Liver (tissue), 9 donors: ENCODE measurements around the gene HGFAC. TPM values are rescaled to one million over a fixed set of nuclear protein-coding genes. Genes with fewer than 3 reads are reported as not detected.

Source experiments
- DNase-seq: peaks from one replicate; pipeline ENCODE4 v3.0.0-alpha.2; 2017; ENCODE audit warnings: low spot score
- H3K27ac ChIP-seq, 2 donors: one replicate each; pipeline ENCODE4 v1.7.0; 2013; ENCODE audit warnings: inconsistent platforms in 2 of 2, low read length in 2 of 2, control low read depth in 1 of 2, low read depth in 1 of 2, mild to moderate bottlenecking in 1 of 2
- H3K27me3 ChIP-seq, 4 donors: one replicate each; pipeline versions ENCODE4 v1.6.1 to v1.7.0; 2013; ENCODE audit warnings: low read length in 3 of 4, inconsistent platforms in 1 of 4, mild to moderate bottlenecking in 1 of 4, moderate library complexity in 1 of 4; ENCODE audit not compliant: control insufficient read depth in 4 of 4, insufficient read depth in 4 of 4
- H3K36me3 ChIP-seq, 4 donors: one replicate each; pipeline versions ENCODE4 v1.6.1 to v1.7.0; 2013; ENCODE audit warnings: low read length in 3 of 4, mild to moderate bottlenecking in 3 of 4, low read depth in 1 of 4, moderate library complexity in 1 of 4; ENCODE audit not compliant: control insufficient read depth in 4 of 4, insufficient read depth in 3 of 4
- H3K4me1 ChIP-seq, 4 donors: one replicate each; pipeline versions ENCODE4 v1.6.1 to v1.7.0; 2013; ENCODE audit warnings: low read length in 3 of 4, mild to moderate bottlenecking in 3 of 4, moderate library complexity in 1 of 4; ENCODE audit not compliant: control insufficient read depth in 4 of 4, insufficient read depth in 4 of 4
- H3K4me3 ChIP-seq, 3 donors: one replicate each; pipeline versions ENCODE4 v1.6.1 to v1.7.0; 2013; ENCODE audit warnings: low read length in 3 of 3, control low read depth in 1 of 3, low read depth in 1 of 3, mild to moderate bottlenecking in 1 of 3
- H3K9ac ChIP-seq, 2 donors: one replicate each; pipeline ENCODE4 v1.7.0; 2013; ENCODE audit warnings: low read length in 2 of 2, mild to moderate bottlenecking in 2 of 2, moderate library complexity in 2 of 2, control low read depth in 1 of 2, low read depth in 1 of 2
- H3K9me3 ChIP-seq, 4 donors: one replicate each; pipeline versions ENCODE4 v1.6.1 to v1.7.0; 2013; ENCODE audit warnings: low read length in 3 of 4; ENCODE audit not compliant: control insufficient read depth in 4 of 4
- CTCF ChIP-seq: fragments of 150-350 bp; IDR thresholded peaks from 2 replicates; pipeline ENCODE4 v1.5.1; 2017; ENCODE audit warnings: improper control_type of control experiment, low read depth, low read length; ENCODE audit not compliant: missing input control
- EGR1 ChIP-seq, 2 donors: IDR thresholded peaks; 2 replicates each; pipeline ENCODE4 v1.6.1; 2016 to 2018; ENCODE audit warnings: antibody characterized with exemption in 2 of 2, low read depth in 2 of 2
- FOXA1 ChIP-seq: IDR thresholded peaks from 2 replicates; pipeline ENCODE4 v1.6.1; 2016; ENCODE audit warnings: antibody characterized with exemption
- FOXA2 ChIP-seq: IDR thresholded peaks from 2 replicates; pipeline ENCODE4 v1.6.1; 2016; ENCODE audit warnings: antibody characterized with exemption
- HNF4A ChIP-seq, 2 donors: conservative IDR thresholded peaks; 2 replicates each; pipeline ENCODE4 v1.6.1; 2016; ENCODE audit warnings: antibody characterized with exemption in 2 of 2, mild to moderate bottlenecking in 2 of 2
- HNF4G ChIP-seq: IDR thresholded peaks from 2 replicates; pipeline ENCODE4 v1.6.1; 2016; ENCODE audit warnings: antibody characterized with exemption
- JUND ChIP-seq, 2 donors: IDR thresholded peaks; 2 replicates each; pipeline ENCODE4 v1.6.1; 2016; ENCODE audit warnings: antibody characterized with exemption in 2 of 2
- MAX ChIP-seq: IDR thresholded peaks from 2 replicates; pipeline ENCODE4 v1.6.1; 2016; ENCODE audit warnings: antibody characterized with exemption
- NR2F2 ChIP-seq: IDR thresholded peaks from 2 replicates; pipeline ENCODE4 v1.6.1; 2016; ENCODE audit warnings: antibody characterized with exemption
- RXRA ChIP-seq, 2 donors: IDR thresholded peaks; 2 replicates each; pipeline ENCODE4 v1.6.1; 2017 to 2018; ENCODE audit warnings: antibody characterized with exemption in 2 of 2, mild to moderate bottlenecking in 1 of 2
- SP1 ChIP-seq: IDR thresholded peaks from 2 replicates; pipeline ENCODE4 v1.6.1; 2018; ENCODE audit warnings: antibody characterized with exemption, mild to moderate bottlenecking
- TAF1 ChIP-seq: conservative IDR thresholded peaks from 2 replicates; pipeline ENCODE4 v1.6.1; 2016; ENCODE audit warnings: antibody characterized with exemption, mild to moderate bottlenecking
- YY1 ChIP-seq: IDR thresholded peaks from 2 replicates; pipeline ENCODE4 v1.6.1; 2016; ENCODE audit warnings: antibody characterized with exemption, mild to moderate bottlenecking
- WGBS: extraction: QIAGEN DNeasy Blood & Tissue Kit; methylation state at CpG from one replicate; pipeline ENCODE4 v1.1.7; 2013; 5-methylcytosine and 5-hydroxymethylcytosine counted together
- polyA plus RNA-seq, 2 donors: library from polyadenylated mRNA; stranded (reverse) in 1 of 2; unstranded in 1 of 2; fragments of 200-250 nt in 1 of 2; fragments of >200 nt in 1 of 2; fragmentation: Nextera tagmentation in 1 of 2; extraction: Ambion mirVana in 1 of 2; gene quantifications; one replicate each; pipeline versions ENCODE4 v1.2.1 to v1.2.3, GENCODE V29; 2013 to 2015
- total RNA-seq, 2 donors: library from RNA; depleted of rRNA; stranded (reverse); fragments of >200 nt; gene quantifications; one replicate each; pipeline ENCODE4 v1.2.3, GENCODE V29; 2014
- TF ChIP-seq, protein P1 (sequence below): IDR thresholded peaks from 2 replicates; pipeline ENCODE4 v1.6.1; 2016; ENCODE audit warnings: antibody characterized with exemption
- donor health status: healthy.
- donor health status: healthy.
- donor health status: healthy.
- donor health status: healthy.
- donor health status: healthy.

The HGFAC gene
- total and polyA plus RNA-seq, 4 donors, result 23.3 to 133 (median 82.7) TPM

DNA sequence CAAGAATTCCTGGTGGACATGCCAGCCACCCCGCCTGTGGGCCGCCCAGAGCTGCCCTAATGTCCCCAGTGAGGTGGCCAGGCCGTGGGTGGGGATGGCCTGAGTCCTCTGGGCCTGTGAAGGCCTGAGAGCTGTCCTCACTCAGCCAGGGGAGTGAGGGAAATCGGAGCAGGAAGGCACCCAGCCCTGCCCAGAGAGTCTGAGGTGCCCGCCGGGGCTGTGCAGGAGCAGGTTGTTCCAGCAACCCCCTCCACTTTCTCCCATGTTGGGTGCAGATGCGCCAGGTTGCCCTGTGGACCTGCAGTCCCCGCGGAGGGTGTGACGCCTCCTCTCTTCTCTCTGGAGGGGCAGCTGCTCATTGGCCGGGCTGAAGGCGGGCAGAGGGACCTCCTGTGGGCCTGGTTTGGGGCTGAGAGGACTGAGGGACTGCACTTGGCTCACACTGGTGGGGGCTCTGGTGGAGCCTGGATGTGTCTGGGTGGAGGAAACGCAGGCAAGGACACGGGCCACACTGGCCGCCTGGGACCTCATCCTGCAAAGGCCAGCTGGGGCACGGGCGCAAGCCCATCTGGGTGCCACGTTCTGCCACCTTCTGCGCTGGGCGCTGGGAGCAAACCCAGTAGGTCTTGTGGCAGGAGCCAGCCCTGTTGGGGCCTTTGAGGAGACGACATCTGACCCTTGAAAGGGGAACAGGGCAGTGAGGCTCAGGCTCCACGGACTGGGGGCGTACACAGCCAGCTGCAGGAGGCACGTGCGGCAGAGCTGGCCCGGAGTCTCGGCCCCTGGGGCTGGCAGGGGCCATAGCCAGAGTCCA lies 35.4 kb downstream of the HGFAC start:
- Histone ChIP-seq H3K9ac (no peak overlapping the region), H3K27me3 (no peaks in the 10 kb centered on the region), H3K9me3 (no peaks in the 10 kb centered on the region), H3K4me1 (peaks cover 0 to 8% (median 2%) of the 10 kb centered on the region in 4 donors), H3K36me3 (no peaks in the 10 kb centered on the region), H3K4me3 (no peak overlapping the region), H3K27ac (no peak overlapping the region)
- no peak for DNase-seq
- WGBS, result 90% methylated on average over 27 of the region's 27 CpGs
- TF ChIP-seq RXRA (IDR thresholded peaks at IDR 0.05) (no peak), HNF4G (no peak), HNF4A (conservative IDR thresholded peaks at IDR 0.05) (no peak), FOXA1 (no peak), JUND (IDR thresholded peaks at IDR 0.05) (no peak), MAX (no peak), SP1 (no peak), CTCF (no peak), FOXA2 (no peak), YY1 (no peak), TAF1 (no peak)
- TF ChIP-seq, protein P1, sequence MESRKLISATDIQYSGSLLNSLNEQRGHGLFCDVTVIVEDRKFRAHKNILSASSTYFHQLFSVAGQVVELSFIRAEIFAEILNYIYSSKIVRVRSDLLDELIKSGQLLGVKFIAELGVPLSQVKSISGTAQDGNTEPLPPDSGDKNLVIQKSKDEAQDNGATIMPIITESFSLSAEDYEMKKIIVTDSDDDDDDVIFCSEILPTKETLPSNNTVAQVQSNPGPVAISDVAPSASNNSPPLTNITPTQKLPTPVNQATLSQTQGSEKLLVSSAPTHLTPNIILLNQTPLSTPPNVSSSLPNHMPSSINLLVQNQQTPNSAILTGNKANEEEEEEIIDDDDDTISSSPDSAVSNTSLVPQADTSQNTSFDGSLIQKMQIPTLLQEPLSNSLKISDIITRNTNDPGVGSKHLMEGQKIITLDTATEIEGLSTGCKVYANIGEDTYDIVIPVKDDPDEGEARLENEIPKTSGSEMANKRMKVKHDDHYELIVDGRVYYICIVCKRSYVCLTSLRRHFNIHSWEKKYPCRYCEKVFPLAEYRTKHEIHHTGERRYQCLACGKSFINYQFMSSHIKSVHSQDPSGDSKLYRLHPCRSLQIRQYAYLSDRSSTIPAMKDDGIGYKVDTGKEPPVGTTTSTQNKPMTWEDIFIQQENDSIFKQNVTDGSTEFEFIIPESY, result no peak

DNA sequence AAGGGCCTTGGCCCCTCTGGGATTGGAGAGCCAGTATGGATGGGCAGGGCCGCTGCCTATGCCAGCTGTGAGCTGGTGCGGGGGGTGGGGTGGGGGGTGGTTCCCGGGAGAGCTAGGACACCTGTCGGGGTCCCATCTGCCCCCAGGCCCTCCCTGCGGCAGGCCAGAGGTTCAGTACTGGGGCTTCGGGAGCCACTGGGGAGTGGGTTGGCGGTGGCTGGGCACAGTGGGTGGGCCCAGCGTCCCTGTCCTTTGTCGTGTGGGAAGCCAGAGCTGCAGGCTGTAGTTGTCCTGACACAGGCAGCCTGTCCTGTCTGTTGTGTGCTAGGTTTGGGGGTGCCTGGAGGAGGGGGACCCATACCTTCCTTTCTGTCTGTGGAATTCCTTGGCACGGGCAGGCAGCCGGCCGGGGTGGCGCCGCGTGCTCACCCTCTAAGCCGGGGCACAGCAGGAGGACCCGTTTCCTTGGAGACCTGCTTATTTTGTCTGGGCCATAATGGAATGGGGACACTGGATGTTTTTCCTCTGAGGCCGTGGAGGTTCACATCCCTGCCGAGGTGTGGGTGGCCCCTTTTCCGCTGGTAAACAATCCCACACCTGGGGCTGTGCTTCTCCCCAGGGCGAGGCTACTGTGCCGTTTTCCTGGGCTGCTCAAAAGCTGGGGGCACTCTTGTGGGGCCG lies 36.1 kb downstream of the HGFAC start:
- Histone ChIP-seq H3K27ac (no peak overlapping the region), H3K4me1 (peaks cover 0 to 8% (median 2%) of the 10 kb centered on the region in 4 donors), H3K27me3 (no peaks in the 10 kb centered on the region), H3K9me3 (no peaks in the 10 kb centered on the region), H3K9ac (no peak overlapping the region), H3K4me3 (no peak overlapping the region), H3K36me3 (no peaks in the 10 kb centered on the region)
- TF ChIP-seq MAX (no peak), TAF1 (no peak), EGR1 (IDR thresholded peaks at IDR 0.05; ENCODE audit: low read depth in 2 of 2) (no peak), CTCF (no peak), JUND (IDR thresholded peaks at IDR 0.05) (no peak), RXRA (IDR thresholded peaks at IDR 0.05) (no peak), NR2F2 (no peak), SP1 (no peak), HNF4G (no peak)
- DNase-seq, result no peak
- WGBS, result 83% methylated on average over 23 of the region's 23 CpGs
